GM12865 (cell line): ENCODE data around the gene ENOSF1.

Source experiments
- DNase-seq: peaks from one replicate; pipeline ENCODE4 v3.0.0; 2010; ENCODE audit warnings: low read depth
- H3K4me3 ChIP-seq: 2 replicates; pipeline ENCODE4 v1.5.1; 2011; ENCODE audit warnings: mild to moderate bottlenecking, low read depth, low read length, control low read depth
- CTCF ChIP-seq: IDR thresholded peaks from 2 replicates; pipeline ENCODE4 v1.5.1; 2011; ENCODE audit warnings: low read length, control low read depth, low read depth, inconsistent platforms; ENCODE audit not compliant: insufficient read depth; ENCODE audit errors: missing control alignments

ENOSF1 gene

GRCh38 chr18:666628-667027, 45.8 kb downstream of the ENOSF1 start:
- no peak for DNase-seq
- no peak overlapping the region for H3K4me3 ChIP-seq
- TF ChIP-seq CTCF, result no peak

- H3K4me3 ChIP-seq, result no peak overlapping the region
- TF ChIP-seq CTCF, result peak; percentile 17
- no peak for DNase-seq
Measured at GRCh38 chr18:666177-666576, 46.3 kb downstream of the ENOSF1 start.

GRCh38 chr18:662197-662596, 50.2 kb downstream of the ENOSF1 start:
- DNase-seq, result no peak
- TF ChIP-seq CTCF, result no peak
- H3K4me3 ChIP-seq, result no peak overlapping the region

GRCh38 chr18:659597-659996, 52.8 kb downstream of the ENOSF1 start:
- no peak for TF ChIP-seq CTCF
- no peak for DNase-seq
- H3K4me3 ChIP-seq, result no peak overlapping the region

GRCh38 chr18:658947-659533, 53.4 kb downstream of the ENOSF1 start:
- no peak for DNase-seq
- peak overlapping the region; percentile 74 for H3K4me3 ChIP-seq
- TF ChIP-seq CTCF, result no peak

- H3K4me3 ChIP-seq, result peak overlapping the region; percentile 74
- peak; percentile 92 for DNase-seq
- no peak for TF ChIP-seq CTCF
Measured at GRCh38 chr18:658001-658946, 54.2 kb downstream of the ENOSF1 start.
